GF-D8 (cell line): ENCODE measurements around the gene GTSF1L.

Experiments
- DNase-seq: peaks from one replicate; lab custom pipeline; 2025; lab: John Stamatoyannopoulos, UW

GTSF1L gene

GRCh38 chr20:43746344-43747137 is 19.7 kb upstream of the GTSF1L start:
- peak; percentile 35 for DNase-seq

- peak; percentile 77 for DNase-seq
Measured at GRCh38 chr20:43744966-43745730, 18.3 kb upstream of the GTSF1L start.

GRCh38 chr20:43744151-43744611 is 17.4 kb upstream of the GTSF1L start:
- DNase-seq = no peak

- no peak for DNase-seq
Measured at GRCh38 chr20:43740642-43741041, 13.8 kb upstream of the GTSF1L start.

GRCh38 chr20:43739148-43739749 is 12.4 kb upstream of the GTSF1L start:
- DNase-seq = no peak

- DNase-seq = no peak
Measured at GRCh38 chr20:43737925-43738324, 11.1 kb upstream of the GTSF1L start.

- DNase-seq = no peak
Measured at GRCh38 chr20:43736588-43737158, 9.9 kb upstream of the GTSF1L start.

- DNase-seq = no peak
Measured at GRCh38 chr20:43731927-43732326, 5.1 kb upstream of the GTSF1L start.

GRCh38 chr20:43731469-43731868 is 4.7 kb upstream of the GTSF1L start:
- no peak for DNase-seq

GRCh38 chr20:43728686-43729255 is 2.0 kb upstream of the GTSF1L start:
- peak; percentile 6 for DNase-seq

- DNase-seq = no peak
Measured at GRCh38 chr20:43727980-43728590, 1.3 kb upstream of the GTSF1L start.

- no peak for DNase-seq
Measured at GRCh38 chr20:43726333-43726732, 469 bp downstream of the GTSF1L start.

- peak; percentile 27 for DNase-seq
Measured at GRCh38 chr20:43725666-43726065, 1.1 kb downstream of the GTSF1L start.

GRCh38 chr20:43724383-43724782 is 2.4 kb downstream of the GTSF1L start:
- DNase-seq = peak; percentile 69

- peak; percentile 8 for DNase-seq
Measured at GRCh38 chr20:43723735-43724134, 3.1 kb downstream of the GTSF1L start.

- no peak for DNase-seq
Measured at GRCh38 chr20:43723186-43723585, 3.6 kb downstream of the GTSF1L start.

GRCh38 chr20:43722153-43722505 is 4.7 kb downstream of the GTSF1L start:
- no peak for DNase-seq

GRCh38 chr20:43721429-43722152 is 5.2 kb downstream of the GTSF1L start:
- no peak for DNase-seq

GRCh38 chr20:43721097-43721428 is 5.7 kb downstream of the GTSF1L start:
- DNase-seq = no peak

- DNase-seq = no peak
Measured at GRCh38 chr20:43720007-43720406, 6.8 kb downstream of the GTSF1L start.

GRCh38 chr20:43717616-43717995 is 9.2 kb downstream of the GTSF1L start:
- DNase-seq = no peak
